A172 (cell line): ENCODE data around the gene UQCRQ. TPM values are rescaled to one million over a fixed set of nuclear protein-coding genes. Genes with fewer than 3 reads are reported as not detected.
A peak's percentile ranks its signal among the peaks of the same experiment; 100 is the strongest.

Experiments
- DNase-seq: peaks from one replicate; pipeline ENCODE4 v3.0.0-alpha.2; 2015; ENCODE audit warnings: low spot score
- total RNA-seq: library from RNA; depleted of rRNA; stranded (reverse); fragments of >200 nt; shearing (Covaris generic); gene quantifications from 2 replicates; pipeline ENCODE4 v1.2.3, GENCODE V29; 2014; rRNA removed

Gene UQCRQ
- total RNA-seq = 198 and 275 TPM in 2 replicates

DNA sequence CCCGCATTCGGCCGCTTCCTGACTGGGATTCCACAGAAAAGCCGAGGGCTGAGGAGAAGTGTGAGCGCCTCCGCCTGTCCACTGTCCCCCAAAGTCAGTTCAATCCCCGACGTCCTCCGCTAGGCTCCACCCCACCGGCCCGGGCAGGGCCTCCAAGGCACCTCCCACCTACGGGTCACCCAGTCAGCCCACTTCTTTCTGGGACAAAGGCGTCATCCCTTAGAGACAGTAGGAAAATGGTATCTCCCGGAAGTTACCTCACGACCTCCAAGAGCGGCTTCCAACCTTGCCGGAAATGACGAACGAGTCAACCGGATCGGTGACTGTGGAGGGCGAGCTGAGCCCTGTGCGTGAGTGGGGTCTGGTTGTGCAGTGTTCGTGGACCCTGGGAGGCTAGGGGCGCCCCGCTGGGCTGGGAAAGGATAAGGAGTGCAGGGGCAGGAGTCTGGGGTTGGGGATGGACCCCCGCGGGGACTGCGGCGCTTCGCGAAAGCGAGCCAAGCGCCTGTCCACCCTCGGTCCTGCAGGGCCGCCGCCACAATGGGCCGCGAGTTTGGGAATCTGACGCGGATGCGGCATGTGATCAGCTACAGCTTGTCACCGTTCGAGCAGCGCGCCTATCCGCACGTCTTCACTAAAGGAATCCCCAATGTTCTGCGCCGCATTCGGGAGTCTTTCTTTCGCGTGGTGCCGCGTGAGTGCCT, at the start of gene UQCRQ, which contains the start of gene GDF9:
Gene UQCRQ, plus strand, starts transcription at position 301 of the 704 bp plus-strand sequence. Its CDS starts 240 bp downstream, at position 541.
Gene GDF9, minus strand, starts transcription at position 128 of the 704 bp plus-strand sequence. CDS start 1,936 bp downstream, outside the sequence.
- DNase-seq = peak; percentile 100

GRCh38 chr5:132817011-132817410, 49.4 kb upstream of the UQCRQ start:
- DNase-seq = no peak

DNA sequence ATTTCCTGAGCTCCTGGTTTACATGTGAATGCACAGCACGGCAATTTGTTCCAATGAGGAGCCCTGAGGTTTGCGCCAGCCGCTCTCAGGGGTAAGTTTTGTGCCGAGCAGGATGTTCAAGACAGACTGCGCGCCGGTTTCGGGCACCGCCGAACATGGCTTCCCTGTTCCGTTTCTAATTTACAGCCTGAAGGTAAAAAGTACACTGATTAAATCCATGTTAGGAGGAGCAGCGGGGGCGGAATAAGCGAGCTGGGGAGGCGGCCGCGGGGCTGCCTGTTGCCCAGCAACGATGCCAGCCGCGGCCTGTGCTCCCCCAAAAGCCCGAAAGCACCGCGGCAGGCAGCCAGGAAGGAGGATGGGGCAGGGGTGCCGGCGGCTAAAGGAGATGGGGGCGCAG, 47.0 kb upstream of the UQCRQ start:
- DNase-seq = no peak

GRCh38 chr5:132820162-132820754, 46.2 kb upstream of the UQCRQ start:
- peak; percentile 92 for DNase-seq

- no peak for DNase-seq
These were observed 45.1 kb upstream of the UQCRQ start for GRCh38 chr5:132821350-132821749.

DNA sequence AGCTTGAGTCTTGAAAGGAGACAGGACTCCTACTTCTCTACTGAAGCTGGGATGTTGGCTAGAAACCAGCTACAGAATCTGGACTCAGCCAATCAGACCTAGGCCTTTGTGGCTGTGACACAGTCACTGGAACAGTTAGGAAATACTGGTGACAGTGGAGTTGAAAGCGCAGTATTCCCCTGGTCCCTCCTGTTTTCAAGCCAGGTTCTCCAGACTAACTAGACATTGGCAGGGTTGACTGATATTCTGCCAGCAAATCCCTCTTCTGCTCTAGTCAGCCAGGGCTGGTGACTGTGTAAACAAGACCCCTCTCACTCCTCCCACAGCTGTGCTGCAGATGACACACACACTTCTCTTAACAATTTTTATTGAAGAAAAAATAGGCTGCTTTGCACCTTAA, 44.7 kb upstream of the UQCRQ start:
- DNase-seq = no peak

DNA sequence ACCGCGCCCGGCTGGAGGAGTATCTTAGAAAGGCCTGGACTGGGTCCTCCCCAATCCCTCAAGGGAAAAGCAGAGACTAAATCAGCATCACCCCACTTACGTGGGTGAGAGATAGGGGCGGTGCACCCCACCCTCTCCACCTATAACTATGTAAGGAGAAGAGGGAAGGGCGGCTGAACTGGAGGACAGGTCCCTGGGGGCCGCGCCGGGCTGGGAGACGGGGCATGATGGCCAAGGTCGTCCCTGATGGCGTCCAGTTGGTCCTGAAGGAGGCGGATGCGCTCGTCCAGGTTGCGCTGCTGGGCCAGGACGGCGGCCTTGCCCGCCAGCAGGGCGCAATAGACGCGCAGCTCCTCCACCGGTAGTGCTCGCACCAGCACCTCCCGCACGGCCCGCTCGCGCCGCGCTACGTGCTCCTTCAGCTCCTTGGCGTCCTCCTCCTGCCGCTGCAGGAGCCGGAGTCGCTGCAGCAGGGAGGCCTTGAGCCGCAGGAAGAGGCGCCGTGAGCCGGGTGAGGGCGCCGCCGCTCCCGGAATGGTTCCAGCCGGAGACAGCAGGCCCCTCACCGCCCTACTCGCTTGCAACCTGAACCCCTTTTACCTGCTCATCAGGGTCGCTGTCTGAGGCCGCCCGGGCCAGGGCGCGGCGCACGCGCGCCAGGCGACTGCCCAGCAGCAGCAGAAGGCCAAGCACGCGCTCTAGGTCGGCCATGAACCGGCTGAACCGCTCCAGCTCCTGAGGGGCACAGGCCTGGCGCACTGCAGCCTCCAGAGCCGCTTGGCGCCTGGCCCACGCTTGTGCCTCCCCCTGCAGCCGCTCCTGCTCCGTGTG, 43.6 kb upstream of the UQCRQ start:
- DNase-seq = no peak

- no peak for DNase-seq
These were observed 42.9 kb upstream of the UQCRQ start for GRCh38 chr5:132823481-132824050.

GRCh38 chr5:132824426-132824825, 42.0 kb upstream of the UQCRQ start:
- no peak for DNase-seq

- no peak for DNase-seq
These were observed 41.2 kb upstream of the UQCRQ start for GRCh38 chr5:132825033-132825833.

- no peak for DNase-seq
These were observed 40.5 kb upstream of the UQCRQ start for GRCh38 chr5:132825834-132826391.

DNA sequence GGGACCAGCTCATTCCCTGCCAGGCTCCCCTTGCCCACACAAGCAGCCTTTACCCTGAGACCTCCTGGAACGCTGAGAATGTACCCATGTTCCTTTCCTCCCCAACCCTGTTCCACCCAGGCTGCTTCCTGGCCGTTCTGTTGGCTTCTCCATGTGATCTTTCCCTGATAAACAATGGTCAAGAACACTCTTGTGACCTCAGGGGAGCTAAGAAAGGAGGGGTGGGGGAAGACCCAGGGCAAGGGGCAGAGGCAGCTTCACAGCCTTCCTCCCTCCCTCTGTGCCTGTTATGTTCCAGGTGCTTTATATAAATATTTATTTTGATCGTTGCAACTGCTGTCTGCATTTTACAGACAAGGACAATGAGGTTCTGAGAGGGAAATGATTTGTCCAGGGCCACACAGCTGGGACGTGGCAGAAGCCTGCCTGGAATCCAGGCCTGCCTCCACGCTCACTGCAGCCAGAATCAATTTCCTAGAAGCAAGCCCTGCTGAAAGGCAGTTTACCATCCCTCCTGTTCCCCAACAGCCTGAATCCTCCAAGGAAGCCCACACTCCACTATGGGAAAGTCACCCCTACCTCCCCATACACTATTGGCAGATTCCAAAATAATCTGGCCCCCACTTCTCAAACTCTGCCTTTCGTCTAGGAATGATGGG, 39.9 kb upstream of the UQCRQ start:
- DNase-seq = no peak

- no peak for DNase-seq
These were observed 38.3 kb upstream of the UQCRQ start for GRCh38 chr5:132827943-132828673.

- no peak for DNase-seq
These were observed 37.5 kb upstream of the UQCRQ start for GRCh38 chr5:132828846-132829494.

GRCh38 chr5:132829742-132830435, 36.6 kb upstream of the UQCRQ start:
- DNase-seq = peak; percentile 44

GRCh38 chr5:132830436-132831094, 35.9 kb upstream of the UQCRQ start, which contains the start of gene SHROOM1:
Gene SHROOM1, minus strand, starts transcription at chr5:132830647. Its CDS starts 4,507 bp downstream, at chr5:132826140.
- peak; percentile 38 for DNase-seq

- no peak for DNase-seq
These were observed 35.2 kb upstream of the UQCRQ start for GRCh38 chr5:132831095-132831860.
